GM23338 (cell line): ENCODE data around the gene IRS1. TPM values are rescaled to one million over a fixed set of nuclear protein-coding genes. Genes with fewer than 3 reads are reported as not detected.

Source experiments
- ATAC-seq: fragments of 200-7000 bp; cut with Tn5 transposase; 3 replicates; pipeline ENCODE4 v1.9.1; 2020
- DNase-seq: peaks from one replicate; pipeline ENCODE4 v3.0.0-alpha.2; 2015; ENCODE audit warnings: low spot score
- H2AFZ ChIP-seq: fragments of 200-600 bp; sonication (generic); 2 replicates; pipeline ENCODE4 v1.8.0; 2016; ENCODE audit warnings: antibody characterized with exemption, mild to moderate bottlenecking, moderate library complexity
- H3F3A ChIP-seq: fragments of 200-600 bp; sonication (generic); replicated peaks from 2 replicates; pipeline ENCODE4 v1.8.0; 2017; ENCODE audit warnings: antibody characterized with exemption, mixed run types, low read depth
- H3K27ac ChIP-seq: fragments of 200-600 bp; sonication (generic); 2 replicates; pipeline ENCODE4 v1.6.1; 2016; ENCODE audit warnings: low read depth
- H3K27me3 ChIP-seq: fragments of 200-600 bp; sonication (generic); 2 replicates; pipeline ENCODE4 v1.8.0; 2016; ENCODE audit warnings: mild to moderate bottlenecking, mixed run types, moderate library complexity; ENCODE audit not compliant: insufficient read depth
- H3K36me3 ChIP-seq: fragments of 200-600 bp; sonication (generic); 2 replicates; pipeline ENCODE4 v1.8.0; 2016; ENCODE audit warnings: mild to moderate bottlenecking; ENCODE audit not compliant: insufficient read depth
- H3K4me1 ChIP-seq: fragments of 200-600 bp; sonication (generic); 2 replicates; pipeline ENCODE4 v1.8.0; 2016; ENCODE audit warnings: mild to moderate bottlenecking, moderate library complexity; ENCODE audit not compliant: insufficient read depth
- H3K4me2 ChIP-seq: fragments of 200-600 bp; sonication (generic); 2 replicates; pipeline ENCODE4 v1.7.1; 2017; ENCODE audit warnings: mixed run types
- H3K4me3 ChIP-seq: fragments of 200-600 bp; sonication (generic); 2 replicates; pipeline ENCODE4 v1.6.1; 2016; ENCODE audit warnings: mixed run types
- H3K79me2 ChIP-seq: fragments of 200-600 bp; sonication (generic); replicated peaks from 2 replicates; pipeline ENCODE4 v1.8.0; 2017; ENCODE audit warnings: mild to moderate bottlenecking; ENCODE audit not compliant: insufficient read depth
- H3K9me2 ChIP-seq: fragments of 200-600 bp; sonication (generic); 2 replicates; pipeline ENCODE4 v1.8.0; 2017; ENCODE audit not compliant: insufficient read depth
- H4K20me1 ChIP-seq: fragments of 200-600 bp; sonication (generic); replicated peaks from 2 replicates; pipeline ENCODE4 v1.8.0; 2017; ENCODE audit warnings: mild to moderate bottlenecking; ENCODE audit not compliant: insufficient read depth
- H3K27ac Mint-ChIP-seq: 2 replicates; pipeline ENCODE4 v1.8.0; 2020; ENCODE audit warnings: inconsistent platforms, mild to moderate bottlenecking, moderate library complexity, mixed read lengths
- H3K27me3 Mint-ChIP-seq: 3 replicates; pipeline ENCODE4 v1.8.0; 2022; ENCODE audit warnings: low read depth, mild to moderate bottlenecking, moderate library complexity, mixed read lengths, inconsistent platforms; ENCODE audit not compliant: insufficient read depth, poor library complexity
- H3K36me3 Mint-ChIP-seq: 3 replicates; pipeline ENCODE4 v1.8.0; 2021; ENCODE audit warnings: low read depth, mild to moderate bottlenecking, inconsistent platforms, moderate library complexity, mixed read lengths
- H3K4me1 Mint-ChIP-seq: 3 replicates; pipeline ENCODE4 v1.8.0; 2020; ENCODE audit warnings: mild to moderate bottlenecking, inconsistent platforms, mixed read lengths
- H3K4me3 Mint-ChIP-seq: 3 replicates; pipeline ENCODE4 v1.8.0; 2021; ENCODE audit warnings: moderate library complexity, mild to moderate bottlenecking, inconsistent platforms, mixed read lengths
- H3K9me3 Mint-ChIP-seq: 3 replicates; pipeline ENCODE4 v1.8.0; 2020; ENCODE audit warnings: moderate library complexity, mild to moderate bottlenecking, inconsistent platforms, mixed read lengths
- CREB1 ChIP-seq: fragments of 250-450 bp; sonication (Bioruptor Pico); IDR thresholded peaks from 2 replicates; pipeline ENCODE4 v1.5.0; 2020; ENCODE audit warnings: low read depth, mild to moderate bottlenecking, moderate library complexity
- EZH2 ChIP-seq: fragments of 200-600 bp; sonication (generic); IDR thresholded peaks from one replicate; pipeline ENCODE4 v1.8.0; 2017; ENCODE audit warnings: antibody characterized with exemption, mild to moderate bottlenecking, low read depth; ENCODE audit not compliant: unreplicated experiment
- EZH2phosphoT487 ChIP-seq: fragments of 200-600 bp; sonication (generic); IDR thresholded peaks from one replicate; pipeline ENCODE4 v1.8.1; 2018; ENCODE audit warnings: antibody characterized with exemption; ENCODE audit not compliant: unreplicated experiment
- JUNB ChIP-seq: IDR thresholded peaks from one replicate; pipeline ENCODE4 v1.6.1; 2016; ENCODE audit warnings: antibody characterized with exemption; ENCODE audit not compliant: unreplicated experiment
- NANOG ChIP-seq: IDR thresholded peaks from 2 replicates; pipeline ENCODE4 v1.6.1; 2016; ENCODE audit warnings: antibody characterized with exemption, borderline replicate concordance
- POLR2AphosphoS5 ChIP-seq: IDR thresholded peaks from 2 replicates; pipeline ENCODE4 v1.6.1; 2016; ENCODE audit warnings: antibody characterized with exemption, low read depth
- STAT1 ChIP-seq: IDR thresholded peaks from one replicate; pipeline ENCODE4 v1.6.1; 2016; ENCODE audit warnings: antibody characterized with exemption; ENCODE audit not compliant: unreplicated experiment
- ZNF114 ChIP-seq: fragments of 250-450 bp; sonication (Bioruptor Pico); IDR thresholded peaks from 2 replicates; pipeline ENCODE4 v1.5.0; 2020; ENCODE audit warnings: mild to moderate bottlenecking, moderate library complexity
- ZNF331 ChIP-seq: fragments of 250-450 bp; sonication (Bioruptor Pico); IDR thresholded peaks from 2 replicates; pipeline ENCODE4 v1.5.0; 2020; ENCODE audit warnings: low read depth, mild to moderate bottlenecking, moderate library complexity
- polyA plus RNA-seq: library from polyadenylated mRNA; unstranded; fragments of >200 nt; fragmentation: Nextera tagmentation; extraction: Ambion mirVana; gene quantifications from 2 replicates; pipeline ENCODE4 v1.2.1, GENCODE V29; 2016
- total RNA-seq: library from RNA; depleted of rRNA; stranded (reverse); fragments of >200 nt; shearing (Covaris generic); gene quantifications from 2 replicates; pipeline ENCODE4 v1.2.3, GENCODE V29; 2014
- TF ChIP-seq, protein P1 (sequence below), 2 experiments: fragments of 200-600 bp in 1 of 2; sonication (generic) in 1 of 2; conservative IDR thresholded peaks; 2 replicates each; pipeline versions ENCODE4 v1.5.1 to v1.6.1; 2016 to 2017; ENCODE audit warnings: antibody characterized with exemption in 2 of 2, low read depth in 2 of 2, mild to moderate bottlenecking in 2 of 2, moderate library complexity in 1 of 2
- TF ChIP-seq, protein P2 (sequence below): IDR thresholded peaks from one replicate; pipeline ENCODE4 v1.6.1; 2018; ENCODE audit warnings: antibody characterized with exemption; ENCODE audit not compliant: unreplicated experiment
- TF ChIP-seq, protein P3 (sequence below): IDR thresholded peaks from 2 replicates; pipeline ENCODE4 v1.6.1; 2016; ENCODE audit warnings: antibody characterized with exemption

The IRS1 gene
- total and polyA plus RNA-seq, 2 experiments from 2014 or later: 6.9 to 26.2 TPM

DNA sequence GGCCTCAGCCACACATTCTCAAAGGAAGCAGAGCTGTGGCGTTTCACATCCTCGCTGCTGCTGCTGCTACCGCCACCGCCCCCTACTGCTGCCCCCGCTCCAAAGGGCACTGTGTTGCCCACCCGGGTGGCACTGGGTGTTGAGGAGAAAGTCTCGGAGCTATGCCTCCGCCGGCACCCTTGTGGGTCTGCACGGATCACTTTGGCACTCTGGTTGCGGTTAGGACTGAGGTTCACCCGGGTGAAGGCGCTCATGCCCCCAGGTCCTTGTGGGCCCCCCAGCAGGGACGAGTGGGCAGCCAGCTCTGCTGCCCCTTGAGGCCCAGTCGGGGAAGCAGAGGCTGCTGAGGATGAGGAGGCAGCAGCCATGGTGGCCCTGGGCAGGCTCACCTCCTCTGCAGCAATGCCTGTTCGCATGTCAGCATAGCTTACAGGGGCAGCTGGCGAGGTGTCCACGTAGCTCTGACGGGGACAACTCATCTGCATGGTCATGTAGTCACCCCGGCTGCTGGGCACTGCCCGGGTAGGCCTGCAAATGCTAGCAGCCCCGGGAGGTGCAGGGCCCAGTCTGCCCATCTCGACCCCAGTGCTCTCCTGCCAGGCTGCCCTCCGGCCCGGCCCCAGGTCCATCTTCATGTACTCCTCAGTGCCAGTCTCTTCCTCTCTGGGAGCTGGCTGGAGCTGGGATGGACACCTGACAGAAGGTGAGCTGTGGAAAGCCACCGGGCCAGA, 4.2 kb downstream of the IRS1 start (continued):
- TF ChIP-seq, protein P1, sequence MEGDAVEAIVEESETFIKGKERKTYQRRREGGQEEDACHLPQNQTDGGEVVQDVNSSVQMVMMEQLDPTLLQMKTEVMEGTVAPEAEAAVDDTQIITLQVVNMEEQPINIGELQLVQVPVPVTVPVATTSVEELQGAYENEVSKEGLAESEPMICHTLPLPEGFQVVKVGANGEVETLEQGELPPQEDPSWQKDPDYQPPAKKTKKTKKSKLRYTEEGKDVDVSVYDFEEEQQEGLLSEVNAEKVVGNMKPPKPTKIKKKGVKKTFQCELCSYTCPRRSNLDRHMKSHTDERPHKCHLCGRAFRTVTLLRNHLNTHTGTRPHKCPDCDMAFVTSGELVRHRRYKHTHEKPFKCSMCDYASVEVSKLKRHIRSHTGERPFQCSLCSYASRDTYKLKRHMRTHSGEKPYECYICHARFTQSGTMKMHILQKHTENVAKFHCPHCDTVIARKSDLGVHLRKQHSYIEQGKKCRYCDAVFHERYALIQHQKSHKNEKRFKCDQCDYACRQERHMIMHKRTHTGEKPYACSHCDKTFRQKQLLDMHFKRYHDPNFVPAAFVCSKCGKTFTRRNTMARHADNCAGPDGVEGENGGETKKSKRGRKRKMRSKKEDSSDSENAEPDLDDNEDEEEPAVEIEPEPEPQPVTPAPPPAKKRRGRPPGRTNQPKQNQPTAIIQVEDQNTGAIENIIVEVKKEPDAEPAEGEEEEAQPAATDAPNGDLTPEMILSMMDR (conservative IDR thresholded peaks at IDR 0.05; ENCODE audit: low read depth in 2 of 2): 0 out of 4 replicates have a peak, but pooled peaks of 1 of the 2 experiments have one; percentile 5
- TF ChIP-seq STAT1: no peak
- TF ChIP-seq, protein P2, sequence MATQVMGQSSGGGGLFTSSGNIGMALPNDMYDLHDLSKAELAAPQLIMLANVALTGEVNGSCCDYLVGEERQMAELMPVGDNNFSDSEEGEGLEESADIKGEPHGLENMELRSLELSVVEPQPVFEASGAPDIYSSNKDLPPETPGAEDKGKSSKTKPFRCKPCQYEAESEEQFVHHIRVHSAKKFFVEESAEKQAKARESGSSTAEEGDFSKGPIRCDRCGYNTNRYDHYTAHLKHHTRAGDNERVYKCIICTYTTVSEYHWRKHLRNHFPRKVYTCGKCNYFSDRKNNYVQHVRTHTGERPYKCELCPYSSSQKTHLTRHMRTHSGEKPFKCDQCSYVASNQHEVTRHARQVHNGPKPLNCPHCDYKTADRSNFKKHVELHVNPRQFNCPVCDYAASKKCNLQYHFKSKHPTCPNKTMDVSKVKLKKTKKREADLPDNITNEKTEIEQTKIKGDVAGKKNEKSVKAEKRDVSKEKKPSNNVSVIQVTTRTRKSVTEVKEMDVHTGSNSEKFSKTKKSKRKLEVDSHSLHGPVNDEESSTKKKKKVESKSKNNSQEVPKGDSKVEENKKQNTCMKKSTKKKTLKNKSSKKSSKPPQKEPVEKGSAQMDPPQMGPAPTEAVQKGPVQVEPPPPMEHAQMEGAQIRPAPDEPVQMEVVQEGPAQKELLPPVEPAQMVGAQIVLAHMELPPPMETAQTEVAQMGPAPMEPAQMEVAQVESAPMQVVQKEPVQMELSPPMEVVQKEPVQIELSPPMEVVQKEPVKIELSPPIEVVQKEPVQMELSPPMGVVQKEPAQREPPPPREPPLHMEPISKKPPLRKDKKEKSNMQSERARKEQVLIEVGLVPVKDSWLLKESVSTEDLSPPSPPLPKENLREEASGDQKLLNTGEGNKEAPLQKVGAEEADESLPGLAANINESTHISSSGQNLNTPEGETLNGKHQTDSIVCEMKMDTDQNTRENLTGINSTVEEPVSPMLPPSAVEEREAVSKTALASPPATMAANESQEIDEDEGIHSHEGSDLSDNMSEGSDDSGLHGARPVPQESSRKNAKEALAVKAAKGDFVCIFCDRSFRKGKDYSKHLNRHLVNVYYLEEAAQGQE: no peak

DNA sequence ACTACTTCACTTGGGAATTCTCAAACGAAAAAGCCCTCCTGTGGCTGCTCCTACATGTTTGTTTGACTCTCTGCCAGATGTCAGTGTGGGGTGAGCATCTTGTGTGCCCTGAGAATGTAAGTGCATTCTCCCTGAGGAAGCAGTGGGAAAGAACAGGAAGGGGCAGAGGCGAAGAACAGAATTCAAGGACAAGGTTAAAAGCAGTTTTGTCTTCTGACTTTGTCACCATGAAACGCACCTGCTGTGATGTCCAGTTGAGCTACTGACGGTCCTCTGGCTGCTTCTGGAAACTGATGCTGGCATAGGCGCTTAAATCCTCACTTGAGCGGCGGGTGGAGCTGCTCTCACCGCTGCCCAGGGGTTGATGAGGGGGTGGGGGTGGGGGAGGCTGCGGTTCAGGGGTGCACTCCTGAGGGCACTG, 4.9 kb downstream of the IRS1 start:
- H3K36me3 ChIP-seq: no peaks in the 10 kb centered on the region
- H3K27ac ChIP-seq: no peak overlapping the region
- H3K4me1 ChIP-seq: peaks cover 46% of the 10 kb centered on the region
- H3K4me3 Mint-ChIP-seq: peak overlapping the region; percentile 62
- 0 out of 2 replicates have a peak, but pooled peaks cover 4% of the 10 kb centered on the region for H4K20me1 ChIP-seq
- H3K4me3 ChIP-seq: peak overlapping the region; percentile 54
- peaks cover 5% of the 10 kb centered on the region; the same call in 1 of the 2 replicates for H3F3A ChIP-seq
- no peak overlapping the region for H2AFZ ChIP-seq
- peak; percentile 43 for DNase-seq
- no peaks in the 10 kb centered on the region for H3K9me2 ChIP-seq
- H3K9me3 Mint-ChIP-seq: peaks cover 20% of the 10 kb centered on the region; the same call in 2 of the 3 replicates
- H3K79me2 ChIP-seq: peaks cover 67% of the 10 kb centered on the region
- peaks cover 50% of the 10 kb centered on the region for H3K4me1 Mint-ChIP-seq
- no peak for ATAC-seq
- peak overlapping the region; percentile 84 for H3K4me2 ChIP-seq
- H3K27ac Mint-ChIP-seq: 0 out of 2 replicates have a peak overlapping the region, but pooled peaks have one; percentile 41
- H3K27me3 ChIP-seq: no peaks in the 10 kb centered on the region
- peaks cover 15% of the 10 kb centered on the region for H3K27me3 Mint-ChIP-seq
- peaks cover 41% of the 10 kb centered on the region for H3K36me3 Mint-ChIP-seq
- no peak for TF ChIP-seq STAT1
- TF ChIP-seq, protein P1 (conservative IDR thresholded peaks at IDR 0.05; ENCODE audit: low read depth in 2 of 2): no peak
- TF ChIP-seq NANOG: no peak
- TF ChIP-seq, protein P2: no peak
- no peak for TF ChIP-seq EZH2phosphoT487
- no peak for TF ChIP-seq POLR2AphosphoS5
- TF ChIP-seq ZNF331 (CRISPR knock-in tag): no peak
- TF ChIP-seq, protein P3, sequence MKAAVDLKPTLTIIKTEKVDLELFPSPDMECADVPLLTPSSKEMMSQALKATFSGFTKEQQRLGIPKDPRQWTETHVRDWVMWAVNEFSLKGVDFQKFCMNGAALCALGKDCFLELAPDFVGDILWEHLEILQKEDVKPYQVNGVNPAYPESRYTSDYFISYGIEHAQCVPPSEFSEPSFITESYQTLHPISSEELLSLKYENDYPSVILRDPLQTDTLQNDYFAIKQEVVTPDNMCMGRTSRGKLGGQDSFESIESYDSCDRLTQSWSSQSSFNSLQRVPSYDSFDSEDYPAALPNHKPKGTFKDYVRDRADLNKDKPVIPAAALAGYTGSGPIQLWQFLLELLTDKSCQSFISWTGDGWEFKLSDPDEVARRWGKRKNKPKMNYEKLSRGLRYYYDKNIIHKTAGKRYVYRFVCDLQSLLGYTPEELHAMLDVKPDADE: no peak
- no peak for TF ChIP-seq CREB1 (CRISPR knock-in tag)
- no peak for TF ChIP-seq ZNF114
- no peak for TF ChIP-seq JUNB
- TF ChIP-seq EZH2: no peak
